Cardiac fibroblast (primary cell): ENCODE results near the gene ING3.

Source experiments
- DNase-seq, 2 donors: peaks; one replicate each; pipeline versions ENCODE4 v3.0.0 to v3.0.0-alpha.2; 2010; ENCODE audit warnings: low read depth in 2 of 2
- H3K4me3 ChIP-seq, 2 donors: replicated peaks in 1 of 2; 1 replicate in 1 of 2; 2 replicates in 1 of 2; pipeline ENCODE4 v1.5.1; 2011; ENCODE audit warnings: low read depth in 2 of 2, low read length in 2 of 2, mild to moderate bottlenecking in 2 of 2, moderate library complexity in 1 of 2
- CTCF ChIP-seq: IDR thresholded peaks from one replicate; pipeline ENCODE4 v1.5.1; 2011; ENCODE audit warnings: low read depth, mild to moderate bottlenecking, low read length, inconsistent platforms

The ING3 gene

GRCh38 chr7:120947980-120948379, 2.6 kb upstream of the ING3 start:
- DNase-seq = no peak
- H3K4me3 ChIP-seq = no peak overlapping the region
- no peak for TF ChIP-seq CTCF

- no peak overlapping the region for H3K4me3 ChIP-seq
- no peak for TF ChIP-seq CTCF
- DNase-seq = no peak
These were observed 1.1 kb upstream of the ING3 start for GRCh38 chr7:120949393-120949911.

- no peak for TF ChIP-seq CTCF
- DNase-seq = no peak
- H3K4me3 ChIP-seq = peak overlapping the region; percentile 16 to 50
These were observed 509 bp upstream of the ING3 start for GRCh38 chr7:120949998-120950538.

GRCh38 chr7:120951309-120951699, 727 bp downstream of the ING3 start:
- H3K4me3 ChIP-seq = peak overlapping the region; percentile 73 to 78
- DNase-seq = no peak
- no peak for TF ChIP-seq CTCF

- H3K4me3 ChIP-seq = peak overlapping the region in 1 of 2 donors; percentile 78
- DNase-seq = no peak
- no peak for TF ChIP-seq CTCF
These were observed 1.2 kb downstream of the ING3 start for GRCh38 chr7:120951826-120952225.

GRCh38 chr7:120955577-120956149, 5.1 kb downstream of the ING3 start:
- DNase-seq = no peak
- no peak overlapping the region for H3K4me3 ChIP-seq
- TF ChIP-seq CTCF = no peak
